HepG2 (cell line): ENCODE results near the gene NPPA. TPM values are rescaled to one million over a fixed set of nuclear protein-coding genes. Genes with fewer than 3 reads are reported as not detected.

Experiments
- ATAC-seq: fragments of 200-7000 bp; cut with Tn5 transposase; 3 replicates; pipeline ENCODE4 v1.9.1; 2020; ENCODE audit warnings: mild to moderate bottlenecking, moderate library complexity
- BruUV-seq: library from RNA; stranded (reverse); fragments of 400-500 nt; replicated peaks from 2 replicates; lab custom pipeline; 2021; lab: Mats Ljungman, UMichigan
- CTCF ChIA-PET: fragments of 300-600 bp; formaldehyde crosslinking; extraction: SDS; loops from one replicate; lab custom pipeline; 2021; ENCODE audit warnings: low total read pairs, inconsistent platforms, low intra/inter-chr PET ratio; lab: Yijun Ruan, JAX
- POLR2A ChIA-PET: fragments of 350-600 bp; sonication (Branson Sonifier 250); formaldehyde crosslinking; loops from one replicate; lab custom pipeline; 2020; ENCODE audit warnings: antibody characterized with exemption, inconsistent platforms; lab: Yijun Ruan, JAX
- DNase-seq: peaks from one replicate; pipeline ENCODE4 v3.0.0-alpha.2; 2015; ENCODE audit warnings: low spot score
- FAIRE-seq: peaks from 3 replicates; lab custom pipeline; 2011; peaks lifted over from hg19 to GRCh38; lab: Jason Lieb, UNC
- H2AFZ ChIP-seq: one replicate; pipeline ENCODE4 v1.6.1; 2011; ENCODE audit warnings: low read length, inconsistent platforms
- H3K27ac ChIP-seq: fragments of 300-600 bp; 3 replicates; pipeline ENCODE4 v1.8.0; 2011; ENCODE audit warnings: mixed run types, mild to moderate bottlenecking, mixed read lengths, low read length, inconsistent platforms; ENCODE audit not compliant: insufficient read depth; ENCODE audit errors: extremely low read length
- H3K27me3 ChIP-seq, 2 experiments: fragments of 200-600 bp in 1 of 2; 2 replicates in 1 of 2; 3 replicates in 1 of 2; pipeline versions ENCODE4 v1.6.0 to v1.8.0; 2011; ENCODE audit warnings: low read length in 2 of 2, mild to moderate bottlenecking in 2 of 2, moderate library complexity in 2 of 2, inconsistent platforms in 1 of 2; ENCODE audit not compliant: insufficient read depth in 2 of 2, control insufficient read depth in 1 of 2
- H3K36me3 ChIP-seq, 2 experiments: fragments of 200-600 bp in 1 of 2; replicated peaks in 1 of 2; 2 replicates in 1 of 2; 3 replicates in 1 of 2; pipeline versions ENCODE4 v1.5.1 to v1.8.0; 2011; ENCODE audit warnings: low read length in 2 of 2, inconsistent platforms in 1 of 2; ENCODE audit not compliant: insufficient read depth in 2 of 2, control insufficient read depth in 1 of 2
- H3K4me1 ChIP-seq: 2 replicates; pipeline ENCODE4 v1.5.1; 2012; ENCODE audit warnings: low read length, inconsistent platforms; ENCODE audit not compliant: insufficient read depth
- H3K4me2 ChIP-seq: 2 replicates; pipeline ENCODE4 v1.6.0; 2011; ENCODE audit warnings: low read depth, low read length, inconsistent platforms
- H3K4me3 ChIP-seq, 3 experiments: fragments of 200-600 bp in 1 of 3; sonication (generic), shearing (Covaris generic) in 1 of 3; replicated peaks in 1 of 3; 2 replicates each; pipeline ENCODE4 v1.5.1; 2011 to 2016; ENCODE audit warnings: low read length in 3 of 3, inconsistent platforms in 2 of 3, low read depth in 2 of 3, mild to moderate bottlenecking in 2 of 3, control low read depth in 1 of 3, mixed read lengths in 1 of 3; ENCODE audit not compliant: insufficient read depth in 1 of 3
- H3K79me2 ChIP-seq: one replicate; pipeline ENCODE4 v1.6.1; 2011; ENCODE audit warnings: low read length, inconsistent platforms; ENCODE audit not compliant: insufficient read depth
- H3K9ac ChIP-seq: 2 replicates; pipeline ENCODE4 v1.6.0; 2011; ENCODE audit warnings: mild to moderate bottlenecking, low read depth, low read length, inconsistent platforms; ENCODE audit not compliant: insufficient read depth
- H3K9me3 ChIP-seq: 2 replicates; pipeline ENCODE4 v1.5.1; 2012; ENCODE audit warnings: mild to moderate bottlenecking, low read length
- H4K20me1 ChIP-seq: 2 replicates; pipeline ENCODE4 v1.6.0; 2011; ENCODE audit warnings: inconsistent platforms, mild to moderate bottlenecking, low read length, moderate library complexity; ENCODE audit not compliant: insufficient read depth
- AGO2 ChIP-seq: fragments of 200-400 bp; formaldehyde crosslinking; optimal IDR thresholded peaks from 2 replicates; pipeline ENCODE3; 2017; ENCODE audit warnings: mild to moderate bottlenecking, low read depth, low read length, moderate library complexity
- ATF7 ChIP-seq, 2 experiments: fragments of 450-650 bp in 1 of 2; sonication (generic) in 1 of 2; formaldehyde crosslinking in 1 of 2; IDR thresholded peaks; 2 replicates each; pipeline versions ENCODE4 v1.4.0 to v1.6.1; 2016 to 2020; ENCODE audit warnings: antibody characterized with exemption in 1 of 2, mild to moderate bottlenecking in 1 of 2, missing genetic modification reagents in 1 of 2
- NCOA1 ChIP-seq: sonication (generic); formaldehyde crosslinking; IDR thresholded peaks from 2 replicates; pipeline ENCODE4 v1.9.0; 2021; ENCODE audit warnings: missing genetic modification reagents
- SIN3A ChIP-seq: IDR thresholded peaks from 2 replicates; pipeline ENCODE4 v1.6.1; 2011; ENCODE audit warnings: low read depth, mild to moderate bottlenecking, control low read depth, low read length, borderline replicate concordance
- SP5 ChIP-seq: IDR thresholded peaks from 2 replicates; pipeline ENCODE4 v1.6.1; 2016; ENCODE audit warnings: low read depth, borderline replicate concordance
- STAT5B ChIP-seq: sonication (generic); formaldehyde crosslinking; IDR thresholded peaks from 2 replicates; pipeline ENCODE4 v1.4.0; 2020; ENCODE audit warnings: missing genetic modification reagents
- ZNF121 ChIP-seq: sonication (generic); formaldehyde crosslinking; IDR thresholded peaks from 2 replicates; pipeline ENCODE4 v1.5.0; 2020; ENCODE audit warnings: mild to moderate bottlenecking, missing genetic modification reagents
- ZNF546 ChIP-seq: sonication (generic); formaldehyde crosslinking; conservative IDR thresholded peaks from 2 replicates; pipeline ENCODE4 v1.8.1; 2023; ENCODE audit warnings: mild to moderate bottlenecking, missing genetic modification reagents
- WGBS: methylation state at CpG from one replicate; pipeline ENCODE4 v1.1.6; 2017; ENCODE audit warnings: low lambda C conversion rate; 5-methylcytosine and 5-hydroxymethylcytosine counted together
- in situ Hi-C: cut with HindIII; loops from 2 replicates; pipeline ENCODE4 v1.10.0; 2017; ENCODE audit warnings: low pct_unique_long_range_greater_than_20kb; ENCODE audit not compliant: extremely low pct_ligation_motif_present
- intact Hi-C: fragments of 100-400 bp; cut with micrococcal nuclease; formaldehyde crosslinking; loops from one replicate; pipeline ENCODE4 v1.10.0; 2022; ENCODE audit not compliant: unreplicated experiment
- polyA plus RNA-seq, 8 experiments: library from polyadenylated mRNA; depleted of rRNA in 3 of 8; stranded (reverse) in 7 of 8; unstranded in 1 of 8; fragments of >200 nt; fragmentation: Illumina TruSeq in 4 of 8; extraction: Trizol in 4 of 8; gene quantifications; 2 replicates each; pipeline versions ENCODE4 v1.2.1 to v1.2.3, GENCODE V29; 2011 to 2016; ENCODE audit warnings: low read depth in 4 of 8, missing spikeins in 1 of 8, mixed read lengths in 1 of 8; ENCODE audit not compliant: insufficient read depth in 1 of 8
- total RNA-seq, 5 experiments: library from RNA; depleted of rRNA; stranded (reverse); fragments of >200 nt; fragmentation: Illumina TruSeq; extraction: Trizol; gene quantifications; 2 replicates each; pipeline ENCODE4 v1.2.3, GENCODE V29; 2016; ENCODE audit warnings: low read depth in 1 of 5
- TF ChIP-seq, protein P1 (sequence below): sonication (generic); formaldehyde crosslinking; IDR thresholded peaks from 2 replicates; pipeline ENCODE4 v1.4.0; 2020; ENCODE audit warnings: missing genetic modification reagents
- TF ChIP-seq, protein P2 (sequence below): sonication (generic); formaldehyde crosslinking; IDR thresholded peaks from 2 replicates; pipeline ENCODE4 v1.8.1; 2022; ENCODE audit warnings: low read depth, mild to moderate bottlenecking, missing genetic modification reagents

NPPA gene
- total and polyA plus RNA-seq, 2 of the 13 experiments (the other 11 are each of a cell fraction or from before 2014, with no cell fraction given), result not detected

DNA sequence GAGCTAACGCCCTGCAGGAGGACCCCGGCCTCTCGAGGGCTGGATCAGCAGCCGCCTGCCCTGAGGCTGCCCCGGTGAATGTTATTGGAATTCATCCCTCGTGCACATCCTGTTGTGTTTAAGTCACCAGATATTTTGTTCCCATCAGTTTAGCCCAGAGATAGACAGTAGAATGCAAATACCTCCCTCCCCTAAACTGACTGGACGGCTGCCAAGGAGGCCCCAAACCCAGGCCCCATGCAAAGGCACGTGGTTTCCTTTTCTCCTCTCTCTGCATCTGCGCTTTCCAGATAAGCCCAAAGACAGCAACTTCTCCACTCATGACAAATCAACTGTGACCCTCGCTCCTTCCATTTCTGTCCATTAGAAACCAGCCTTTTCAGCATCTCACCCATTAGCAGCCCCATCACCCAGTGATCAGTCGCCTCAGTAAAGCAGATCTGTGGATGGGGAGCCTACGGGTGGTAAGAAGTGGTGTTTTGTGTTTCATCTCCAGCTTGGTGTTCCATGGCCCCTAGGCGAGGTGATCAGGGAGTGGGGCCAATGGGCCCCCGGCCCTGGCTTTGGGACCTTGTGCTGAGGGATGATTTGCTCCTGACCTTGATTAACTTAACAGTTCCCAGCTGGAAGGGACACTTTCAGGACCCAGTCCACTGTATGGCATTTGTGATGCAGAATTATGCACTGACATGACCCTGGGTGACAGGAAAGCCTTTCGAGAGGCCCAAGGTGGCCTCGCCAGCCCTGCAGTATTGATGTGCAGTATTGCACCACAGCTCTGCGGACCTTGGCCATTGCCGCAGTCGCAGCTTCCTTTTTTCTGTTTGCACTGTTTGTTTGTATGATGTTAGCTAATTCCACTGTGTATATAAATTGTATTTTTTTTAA, 5.2 kb downstream of the NPPA start (continued):
- TF ChIP-seq, protein P1, sequence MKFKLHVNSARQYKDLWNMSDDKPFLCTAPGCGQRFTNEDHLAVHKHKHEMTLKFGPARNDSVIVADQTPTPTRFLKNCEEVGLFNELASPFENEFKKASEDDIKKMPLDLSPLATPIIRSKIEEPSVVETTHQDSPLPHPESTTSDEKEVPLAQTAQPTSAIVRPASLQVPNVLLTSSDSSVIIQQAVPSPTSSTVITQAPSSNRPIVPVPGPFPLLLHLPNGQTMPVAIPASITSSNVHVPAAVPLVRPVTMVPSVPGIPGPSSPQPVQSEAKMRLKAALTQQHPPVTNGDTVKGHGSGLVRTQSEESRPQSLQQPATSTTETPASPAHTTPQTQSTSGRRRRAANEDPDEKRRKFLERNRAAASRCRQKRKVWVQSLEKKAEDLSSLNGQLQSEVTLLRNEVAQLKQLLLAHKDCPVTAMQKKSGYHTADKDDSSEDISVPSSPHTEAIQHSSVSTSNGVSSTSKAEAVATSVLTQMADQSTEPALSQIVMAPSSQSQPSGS (CRISPR knock-in tag), result peak; percentile 89
- 0 out of 2 replicates have a peak, but pooled peaks have one; percentile 42 for TF ChIP-seq STAT5B (CRISPR knock-in tag)

DNA sequence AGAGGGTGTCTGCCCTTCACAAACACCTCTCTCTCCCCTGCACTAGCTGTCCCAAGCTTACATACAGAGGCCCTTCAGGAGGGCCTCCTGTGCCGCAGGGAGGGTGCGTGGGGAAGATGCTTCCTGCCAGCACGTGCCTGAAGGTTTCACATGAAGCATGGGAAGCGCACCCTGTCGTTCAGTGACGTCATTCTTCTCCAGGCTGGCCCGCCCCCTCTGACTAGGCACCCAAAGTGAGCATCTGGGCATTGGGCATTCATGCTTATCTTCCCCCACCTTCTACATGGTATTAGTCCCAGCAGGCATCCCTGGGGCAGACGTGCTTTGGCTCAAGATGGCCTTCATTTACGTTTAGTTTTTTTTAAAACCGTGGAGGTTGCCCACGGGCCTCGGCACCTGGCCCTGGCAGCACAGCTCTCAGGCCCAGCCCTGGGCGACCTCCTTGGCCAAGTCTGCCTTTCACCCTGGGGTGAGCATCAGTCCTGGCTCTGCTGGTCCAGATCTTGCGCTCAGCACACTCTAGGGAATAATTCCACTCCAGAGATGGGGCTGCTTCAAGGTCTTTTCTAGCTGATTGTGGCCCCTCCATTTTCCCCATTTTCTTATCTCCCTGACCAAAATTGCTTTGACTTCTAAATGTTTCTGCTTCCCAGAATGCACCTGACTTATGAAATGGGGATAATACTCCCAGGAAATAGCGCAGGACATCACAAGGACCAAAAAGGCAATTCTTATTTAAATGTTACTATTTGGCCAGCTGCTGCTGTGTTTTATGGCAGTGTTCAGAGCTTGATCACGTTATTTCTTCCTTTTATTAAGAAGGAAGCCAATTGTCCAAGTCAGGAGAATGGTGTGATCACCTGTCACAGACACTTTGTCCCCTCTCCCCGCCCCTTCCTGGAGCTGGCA, 6.1 kb downstream of the NPPA start:
- WGBS, result 86% methylated on average over 15 of the region's 17 CpGs
- POLR2A ChIA-PET, result interaction anchor here (0.9 to 4.4 kb wide), 7 partner anchors 11 to 139 kb away, joined by 3 to 53 read pairs (median 5); partner anchors contain the start of genes CLCN6, KIAA2013, MFN2 and MTHFR
- peak overlapping the region in 1 of 3 experiments; percentile 29; a peak in 1 of 6 replicates for H3K4me3 ChIP-seq
- TSS peak; percentile 20 for BruUV-seq
- FAIRE-seq (no peak), DNase-seq (no peak), ATAC-seq (no peak)
- H3K9me3 ChIP-seq, result no peaks in the 10 kb centered on the region
- H3K27me3 ChIP-seq, result no peaks in the 10 kb centered on the region
- H3K36me3 ChIP-seq, result peaks cover 27 to 64% of the 10 kb centered on the region in 2 experiments
- peak overlapping the region; percentile 94 for H3K27ac ChIP-seq
- H3K79me2 ChIP-seq, result no peaks in the 10 kb centered on the region
- no peak overlapping the region for H2AFZ ChIP-seq
- peaks cover 61% of the 10 kb centered on the region for H3K4me1 ChIP-seq
- intact Hi-C loops, result loop anchor here (1.0 to 5.0 kb wide), 3 partner anchors 18 to 66 kb away; no protein-coding TSS in a partner anchor
- in situ Hi-C loops, result loop anchor here (5.0 kb wide), 1 partner anchor 56 kb away; no protein-coding TSS in a partner anchor
- no peaks in the 10 kb centered on the region for H4K20me1 ChIP-seq
- CTCF ChIA-PET, result interaction anchor here (4.1 kb wide), 1 partner anchor 53 kb away, joined by 46 read pairs; no protein-coding TSS in a partner anchor
- H3K4me2 ChIP-seq, result peak overlapping the region; percentile 62
- H3K9ac ChIP-seq, result peak overlapping the region; percentile 60
- peak; percentile 67; the same call in 1 of the 2 replicates for TF ChIP-seq SP5 (CRISPR knock-in tag)
- TF ChIP-seq ZNF546, result 0 out of 2 replicates have a peak, but pooled peaks have one; percentile 50
- TF ChIP-seq SIN3A, result 0 out of 2 replicates have a peak, but pooled peaks have one; percentile 52
- TF ChIP-seq, protein P2, sequence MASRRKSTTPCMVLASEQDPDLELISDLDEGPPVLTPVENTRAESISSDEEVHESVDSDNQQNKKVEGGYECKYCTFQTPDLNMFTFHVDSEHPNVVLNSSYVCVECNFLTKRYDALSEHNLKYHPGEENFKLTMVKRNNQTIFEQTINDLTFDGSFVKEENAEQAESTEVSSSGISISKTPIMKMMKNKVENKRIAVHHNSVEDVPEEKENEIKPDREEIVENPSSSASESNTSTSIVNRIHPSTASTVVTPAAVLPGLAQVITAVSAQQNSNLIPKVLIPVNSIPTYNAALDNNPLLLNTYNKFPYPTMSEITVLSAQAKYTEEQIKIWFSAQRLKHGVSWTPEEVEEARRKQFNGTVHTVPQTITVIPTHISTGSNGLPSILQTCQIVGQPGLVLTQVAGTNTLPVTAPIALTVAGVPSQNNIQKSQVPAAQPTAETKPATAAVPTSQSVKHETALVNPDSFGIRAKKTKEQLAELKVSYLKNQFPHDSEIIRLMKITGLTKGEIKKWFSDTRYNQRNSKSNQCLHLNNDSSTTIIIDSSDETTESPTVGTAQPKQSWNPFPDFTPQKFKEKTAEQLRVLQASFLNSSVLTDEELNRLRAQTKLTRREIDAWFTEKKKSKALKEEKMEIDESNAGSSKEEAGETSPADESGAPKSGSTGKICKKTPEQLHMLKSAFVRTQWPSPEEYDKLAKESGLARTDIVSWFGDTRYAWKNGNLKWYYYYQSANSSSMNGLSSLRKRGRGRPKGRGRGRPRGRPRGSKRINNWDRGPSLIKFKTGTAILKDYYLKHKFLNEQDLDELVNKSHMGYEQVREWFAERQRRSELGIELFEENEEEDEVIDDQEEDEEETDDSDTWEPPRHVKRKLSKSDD (CRISPR knock-in tag), result 0 out of 2 replicates have a peak, but pooled peaks have one; percentile 56
- 0 out of 2 replicates have a peak, but pooled peaks have one; percentile 4 for TF ChIP-seq ZNF121 (CRISPR knock-in tag)
- TF ChIP-seq NCOA1 (CRISPR knock-in tag), result 0 out of 2 replicates have a peak, but pooled peaks have one; percentile 14
- peak; percentile 75 for TF ChIP-seq ATF7 (IDR thresholded peaks at IDR 0.05)
- TF ChIP-seq ATF7 (CRISPR knock-in tag; IDR thresholded peaks at IDR 0.05), result no peak
- TF ChIP-seq AGO2, result peak; percentile 18
